GM12864 (cell line): ENCODE measurements around the gene SEL1L2.

Experiments used
- DNase-seq: peaks from one replicate; pipeline ENCODE4 v3.0.0-alpha.2; 2011; ENCODE audit warnings: low read depth
- H3K4me3 ChIP-seq: 2 replicates; pipeline ENCODE4 v1.5.1; 2011; ENCODE audit warnings: mild to moderate bottlenecking, low read depth, low read length, control low read depth
- TF ChIP-seq, protein P1 (sequence below): IDR thresholded peaks from 2 replicates; pipeline ENCODE4 v1.5.1; 2011; ENCODE audit warnings: low read depth, mild to moderate bottlenecking, moderate library complexity, low read length, control low read depth, inconsistent platforms; ENCODE audit errors: missing control alignments

The SEL1L2 gene, protein sequence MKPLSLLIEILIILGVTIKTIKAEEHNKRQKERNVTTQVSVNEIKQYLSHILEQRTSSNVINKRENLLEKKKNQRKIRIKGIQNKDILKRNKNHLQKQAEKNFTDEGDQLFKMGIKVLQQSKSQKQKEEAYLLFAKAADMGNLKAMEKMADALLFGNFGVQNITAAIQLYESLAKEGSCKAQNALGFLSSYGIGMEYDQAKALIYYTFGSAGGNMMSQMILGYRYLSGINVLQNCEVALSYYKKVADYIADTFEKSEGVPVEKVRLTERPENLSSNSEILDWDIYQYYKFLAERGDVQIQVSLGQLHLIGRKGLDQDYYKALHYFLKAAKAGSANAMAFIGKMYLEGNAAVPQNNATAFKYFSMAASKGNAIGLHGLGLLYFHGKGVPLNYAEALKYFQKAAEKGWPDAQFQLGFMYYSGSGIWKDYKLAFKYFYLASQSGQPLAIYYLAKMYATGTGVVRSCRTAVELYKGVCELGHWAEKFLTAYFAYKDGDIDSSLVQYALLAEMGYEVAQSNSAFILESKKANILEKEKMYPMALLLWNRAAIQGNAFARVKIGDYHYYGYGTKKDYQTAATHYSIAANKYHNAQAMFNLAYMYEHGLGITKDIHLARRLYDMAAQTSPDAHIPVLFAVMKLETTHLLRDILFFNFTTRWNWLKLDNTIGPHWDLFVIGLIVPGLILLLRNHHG

DNA sequence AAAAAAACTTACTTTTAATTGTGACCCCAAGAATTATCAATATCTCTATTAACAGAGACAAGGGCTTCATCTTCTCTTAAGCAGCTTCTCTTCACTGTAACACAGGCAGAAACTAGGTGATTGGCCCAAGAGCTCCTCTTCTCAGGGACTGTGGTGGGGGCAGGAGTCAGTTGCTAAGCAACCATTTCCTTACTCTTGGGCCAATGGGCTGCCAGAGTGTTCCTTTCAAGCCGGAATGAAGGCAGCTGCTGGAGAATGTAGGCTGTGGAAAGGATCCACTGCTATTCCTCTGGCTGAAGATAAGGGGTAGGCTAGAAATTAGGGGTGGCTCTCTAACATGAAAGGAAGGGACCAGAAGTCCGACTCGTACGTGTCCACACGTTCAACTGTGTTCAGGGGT is at the start of gene SEL1L2:
Gene SEL1L2, minus strand, starts transcription at position 150 of the 400 bp plus-strand sequence. Its CDS starts 80 bp downstream, at position 70.
- TF ChIP-seq, protein P1, sequence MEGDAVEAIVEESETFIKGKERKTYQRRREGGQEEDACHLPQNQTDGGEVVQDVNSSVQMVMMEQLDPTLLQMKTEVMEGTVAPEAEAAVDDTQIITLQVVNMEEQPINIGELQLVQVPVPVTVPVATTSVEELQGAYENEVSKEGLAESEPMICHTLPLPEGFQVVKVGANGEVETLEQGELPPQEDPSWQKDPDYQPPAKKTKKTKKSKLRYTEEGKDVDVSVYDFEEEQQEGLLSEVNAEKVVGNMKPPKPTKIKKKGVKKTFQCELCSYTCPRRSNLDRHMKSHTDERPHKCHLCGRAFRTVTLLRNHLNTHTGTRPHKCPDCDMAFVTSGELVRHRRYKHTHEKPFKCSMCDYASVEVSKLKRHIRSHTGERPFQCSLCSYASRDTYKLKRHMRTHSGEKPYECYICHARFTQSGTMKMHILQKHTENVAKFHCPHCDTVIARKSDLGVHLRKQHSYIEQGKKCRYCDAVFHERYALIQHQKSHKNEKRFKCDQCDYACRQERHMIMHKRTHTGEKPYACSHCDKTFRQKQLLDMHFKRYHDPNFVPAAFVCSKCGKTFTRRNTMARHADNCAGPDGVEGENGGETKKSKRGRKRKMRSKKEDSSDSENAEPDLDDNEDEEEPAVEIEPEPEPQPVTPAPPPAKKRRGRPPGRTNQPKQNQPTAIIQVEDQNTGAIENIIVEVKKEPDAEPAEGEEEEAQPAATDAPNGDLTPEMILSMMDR: no peak
- no peak for DNase-seq
- no peak within 1 kb of the TSS for H3K4me3 ChIP-seq

DNA sequence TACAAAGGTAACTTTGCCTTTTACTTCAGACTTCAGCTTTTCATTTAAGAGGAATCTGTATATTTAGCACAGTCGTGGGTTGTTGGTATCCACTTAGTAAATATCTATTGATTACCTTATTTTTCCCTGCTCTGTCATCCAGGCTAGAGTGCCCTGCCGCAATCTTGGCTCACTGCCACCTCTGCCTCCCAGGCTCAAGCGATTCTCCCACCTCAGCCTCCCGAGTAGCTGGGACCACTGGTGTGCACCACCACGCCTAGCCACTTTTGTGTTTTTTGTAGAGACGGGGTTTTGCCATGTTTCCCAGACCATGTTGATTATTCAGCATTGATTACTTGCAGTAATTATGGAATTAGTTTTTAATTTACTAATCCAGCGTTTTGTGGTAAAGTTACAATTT is 46.2 kb upstream of the SEL1L2 start:
- TF ChIP-seq, protein P1: no peak
- H3K4me3 ChIP-seq: no peak overlapping the region
- no peak for DNase-seq

DNA sequence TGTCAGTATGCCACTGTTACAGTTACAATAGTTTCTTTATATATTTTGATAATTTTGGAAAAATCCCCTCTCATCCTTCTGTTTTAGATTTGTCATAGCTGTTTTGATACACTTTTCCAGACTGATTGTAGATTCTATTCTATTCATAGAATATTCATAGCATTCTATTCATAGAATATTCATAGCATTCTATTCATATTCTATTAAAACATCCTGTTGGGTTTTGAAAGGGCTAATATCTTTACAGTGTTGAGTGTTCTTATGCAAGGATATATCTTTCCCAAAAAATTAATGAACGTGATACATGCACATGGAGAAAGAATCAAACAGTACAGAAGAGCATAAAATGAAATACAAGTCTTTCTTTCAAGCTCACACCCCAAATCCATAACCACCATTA is 42.9 kb upstream of the SEL1L2 start:
- H3K4me3 ChIP-seq: no peak overlapping the region
- DNase-seq: no peak
- TF ChIP-seq, protein P1: no peak

DNA sequence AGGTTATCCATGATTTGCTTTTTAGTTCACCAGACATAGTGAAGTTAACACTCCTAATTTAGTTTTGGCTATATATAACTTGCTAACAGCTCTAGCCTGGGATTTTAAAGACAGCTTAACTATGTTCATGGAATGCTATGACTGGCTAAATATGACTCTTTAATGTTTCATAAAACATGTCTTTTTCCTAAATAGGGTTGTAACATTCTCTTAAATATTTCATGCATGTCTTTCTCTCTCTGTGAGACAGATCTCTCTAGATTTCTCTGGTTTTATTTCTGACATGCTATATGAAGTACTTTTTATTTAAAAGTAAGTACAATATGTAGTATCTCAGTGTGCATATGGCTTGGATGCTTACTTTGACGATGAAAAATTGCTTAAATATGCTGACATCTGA is 40.6 kb upstream of the SEL1L2 start:
- DNase-seq: no peak
- TF ChIP-seq, protein P1: no peak

DNA sequence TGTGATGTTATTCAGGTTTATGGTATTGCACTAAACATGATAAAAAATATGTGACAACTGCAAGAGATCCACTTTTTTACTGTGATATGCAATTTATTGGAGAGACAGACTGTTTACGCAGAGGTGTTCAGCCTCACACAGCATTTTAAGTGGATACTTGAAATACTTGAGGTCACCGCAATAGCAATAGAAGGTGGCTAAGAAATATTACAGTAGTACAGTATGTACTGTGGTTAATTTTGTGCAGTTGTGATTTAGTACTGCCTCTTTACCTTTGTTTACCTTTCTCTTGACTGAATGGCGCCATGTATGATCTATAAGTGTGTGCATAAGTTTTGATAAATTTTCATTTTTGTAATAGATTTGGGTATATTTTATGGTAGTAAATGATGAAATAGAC is 22.3 kb upstream of the SEL1L2 start:
- H3K4me3 ChIP-seq: no peak overlapping the region
- DNase-seq: no peak
- TF ChIP-seq, protein P1: no peak

More for the DNA sequence above, 40.6 kb upstream of the SEL1L2 start:
- no peak overlapping the region for H3K4me3 ChIP-seq

DNA sequence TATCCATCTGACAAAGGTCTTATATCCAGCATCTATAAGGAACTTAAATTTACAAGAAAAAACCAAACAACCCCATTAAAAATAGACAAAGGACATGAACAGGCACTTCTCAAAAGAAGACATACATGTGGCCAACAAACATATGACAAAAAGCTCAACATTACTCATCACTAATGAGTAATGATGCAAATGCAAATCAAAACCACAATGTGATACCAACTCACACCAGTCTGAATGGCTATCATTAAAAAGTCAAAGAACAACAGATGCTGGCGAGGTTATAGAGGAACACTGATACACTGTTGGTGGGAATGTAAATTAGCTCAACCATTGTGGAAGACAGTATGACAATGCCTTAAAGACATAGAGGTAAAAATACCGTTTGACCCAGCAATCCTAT is 18.8 kb upstream of the SEL1L2 start:
- TF ChIP-seq, protein P1: no peak
- DNase-seq: no peak

More for the DNA sequence above, 18.8 kb upstream of the SEL1L2 start:
- H3K4me3 ChIP-seq: no peak overlapping the region
